GM23338 (cell line): ENCODE data around the gene LRMDA.

ENCODE experiments used
- EZH2 ChIP-seq: fragments of 200-600 bp; sonication (generic); IDR thresholded peaks from one replicate; pipeline ENCODE4 v1.8.0; 2017; ENCODE audit warnings: antibody characterized with exemption, mild to moderate bottlenecking, low read depth; ENCODE audit not compliant: unreplicated experiment
- EZH2phosphoT487 ChIP-seq: fragments of 200-600 bp; sonication (generic); IDR thresholded peaks from one replicate; pipeline ENCODE4 v1.8.1; 2018; ENCODE audit warnings: antibody characterized with exemption; ENCODE audit not compliant: unreplicated experiment
- JUNB ChIP-seq: IDR thresholded peaks from one replicate; pipeline ENCODE4 v1.6.1; 2016; ENCODE audit warnings: antibody characterized with exemption; ENCODE audit not compliant: unreplicated experiment
- NANOG ChIP-seq: IDR thresholded peaks from 2 replicates; pipeline ENCODE4 v1.6.1; 2016; ENCODE audit warnings: antibody characterized with exemption, borderline replicate concordance
- POLR2AphosphoS5 ChIP-seq: IDR thresholded peaks from 2 replicates; pipeline ENCODE4 v1.6.1; 2016; ENCODE audit warnings: antibody characterized with exemption, low read depth
- REST ChIP-seq: IDR thresholded peaks from one replicate; pipeline ENCODE4 v1.6.1; 2018; ENCODE audit warnings: antibody characterized with exemption; ENCODE audit not compliant: unreplicated experiment
- TF ChIP-seq, protein P1 (sequence below), 2 experiments: fragments of 200-600 bp in 1 of 2; sonication (generic) in 1 of 2; conservative IDR thresholded peaks; 2 replicates each; pipeline versions ENCODE4 v1.5.1 to v1.6.1; 2016 to 2017; ENCODE audit warnings: antibody characterized with exemption in 2 of 2, low read depth in 2 of 2, mild to moderate bottlenecking in 2 of 2, moderate library complexity in 1 of 2

- no peak for TF ChIP-seq REST
- TF ChIP-seq, protein P1, sequence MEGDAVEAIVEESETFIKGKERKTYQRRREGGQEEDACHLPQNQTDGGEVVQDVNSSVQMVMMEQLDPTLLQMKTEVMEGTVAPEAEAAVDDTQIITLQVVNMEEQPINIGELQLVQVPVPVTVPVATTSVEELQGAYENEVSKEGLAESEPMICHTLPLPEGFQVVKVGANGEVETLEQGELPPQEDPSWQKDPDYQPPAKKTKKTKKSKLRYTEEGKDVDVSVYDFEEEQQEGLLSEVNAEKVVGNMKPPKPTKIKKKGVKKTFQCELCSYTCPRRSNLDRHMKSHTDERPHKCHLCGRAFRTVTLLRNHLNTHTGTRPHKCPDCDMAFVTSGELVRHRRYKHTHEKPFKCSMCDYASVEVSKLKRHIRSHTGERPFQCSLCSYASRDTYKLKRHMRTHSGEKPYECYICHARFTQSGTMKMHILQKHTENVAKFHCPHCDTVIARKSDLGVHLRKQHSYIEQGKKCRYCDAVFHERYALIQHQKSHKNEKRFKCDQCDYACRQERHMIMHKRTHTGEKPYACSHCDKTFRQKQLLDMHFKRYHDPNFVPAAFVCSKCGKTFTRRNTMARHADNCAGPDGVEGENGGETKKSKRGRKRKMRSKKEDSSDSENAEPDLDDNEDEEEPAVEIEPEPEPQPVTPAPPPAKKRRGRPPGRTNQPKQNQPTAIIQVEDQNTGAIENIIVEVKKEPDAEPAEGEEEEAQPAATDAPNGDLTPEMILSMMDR (conservative IDR thresholded peaks at IDR 0.05; ENCODE audit: low read depth in 2 of 2) = no peak
- TF ChIP-seq POLR2AphosphoS5 = no peak
- no peak for TF ChIP-seq EZH2phosphoT487
- TF ChIP-seq JUNB = no peak
- TF ChIP-seq EZH2 = no peak
- no peak for TF ChIP-seq NANOG
Measured at GRCh38 chr10:76479103-76479790, 1047.8 kb downstream of the LRMDA start.
